Hematopoietic multipotent progenitor cell treated with erythropoietin and hydrocortisone succinate and interleukin-3 and kit ligand, for 6 days (in vitro differentiated cells): ENCODE measurements around the gene ERCC6L2.

Experiments
- DNase-seq: peaks from one replicate; pipeline ENCODE4 v3.0.0-alpha.2; 2015

Gene ERCC6L2

GRCh38 chr9:95985440-95986055 lies 110.1 kb downstream of the ERCC6L2 start:
- no peak for DNase-seq

GRCh38 chr9:95989297-95989696 lies 113.8 kb downstream of the ERCC6L2 start:
- DNase-seq: no peak

DNA sequence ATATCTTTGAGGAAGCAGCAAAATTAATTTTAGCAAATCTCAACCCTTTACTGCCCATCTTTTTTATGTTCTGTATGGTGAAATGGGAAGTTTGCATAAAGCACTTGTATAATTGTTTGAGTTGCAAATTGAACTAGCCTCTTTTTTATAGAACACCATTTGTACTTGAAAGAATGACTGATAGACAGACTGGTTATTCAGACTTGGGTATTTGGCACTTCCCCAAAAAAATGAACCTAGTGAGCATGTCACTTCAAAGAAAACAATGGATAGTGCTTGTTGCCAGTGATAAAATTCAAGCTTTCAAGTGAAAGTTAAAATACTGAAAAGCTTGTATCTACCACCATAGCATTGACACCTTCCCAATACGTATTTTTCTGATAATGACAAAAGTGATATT lies 115.8 kb downstream of the ERCC6L2 start:
- no peak for DNase-seq

- no peak for DNase-seq
Measured at GRCh38 chr9:95992536-95992935, 117.0 kb downstream of the ERCC6L2 start.

DNA sequence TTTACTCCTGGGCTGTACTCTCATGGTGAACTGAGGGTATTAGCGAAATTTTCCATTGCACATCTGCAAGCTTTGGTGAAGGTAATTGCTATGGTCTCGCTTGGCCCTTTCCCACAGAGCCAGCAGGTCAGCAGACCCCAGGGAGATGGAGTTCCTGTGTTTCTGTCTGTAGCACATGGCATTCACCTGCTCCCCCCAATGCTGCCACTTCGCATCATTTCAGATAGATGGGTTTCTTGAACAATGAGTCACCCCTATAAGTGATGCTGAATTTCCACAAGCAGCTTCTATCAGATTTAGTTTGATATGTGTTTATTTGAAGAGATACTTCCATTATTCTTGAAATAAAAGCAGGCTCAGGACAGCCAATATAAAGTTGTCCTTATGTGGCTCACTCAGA lies 117.8 kb downstream of the ERCC6L2 start:
- no peak for DNase-seq

DNA sequence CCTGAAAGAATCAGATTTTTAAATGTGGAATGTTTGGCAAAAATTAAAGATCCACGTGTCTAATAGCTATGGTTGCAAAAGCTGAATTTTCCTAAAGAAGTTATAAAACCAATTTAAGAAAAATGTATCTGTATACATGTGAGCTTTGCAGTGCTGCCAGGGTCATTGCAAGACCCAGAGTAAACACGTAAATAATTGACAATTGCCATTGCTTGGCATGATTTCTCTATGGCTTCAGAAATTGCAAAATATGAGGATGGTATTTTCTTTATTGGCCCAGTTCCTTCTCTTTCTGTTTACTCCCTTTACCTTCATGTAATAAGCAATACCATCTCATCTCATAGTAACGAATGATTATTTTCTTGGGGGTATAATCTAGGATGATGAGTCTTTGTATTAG lies 123.9 kb downstream of the ERCC6L2 start:
- no peak for DNase-seq

- no peak for DNase-seq
Measured at GRCh38 chr9:96004379-96004778, 128.9 kb downstream of the ERCC6L2 start.

GRCh38 chr9:96006296-96006879 lies 130.9 kb downstream of the ERCC6L2 start:
- peak; percentile 44 for DNase-seq

DNA sequence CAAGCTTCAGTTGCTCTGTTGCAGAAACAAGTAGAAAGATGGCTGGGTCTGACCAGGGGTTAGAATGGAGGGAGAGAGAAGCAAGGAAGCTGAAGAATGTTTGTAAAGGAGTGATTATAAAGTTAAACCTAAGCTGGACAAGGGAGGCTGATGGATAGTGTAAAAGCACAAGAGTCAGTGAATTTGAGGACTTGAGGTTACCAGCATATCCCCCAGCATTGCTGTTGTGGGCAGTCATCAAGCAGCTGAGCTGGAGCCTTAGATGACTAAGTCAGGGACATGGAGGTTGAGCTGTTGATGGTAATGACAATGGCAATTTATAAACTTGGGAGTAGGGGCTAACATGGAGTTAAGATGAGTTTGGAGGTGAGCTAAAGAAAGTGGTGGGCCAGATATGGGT lies 131.5 kb downstream of the ERCC6L2 start:
- DNase-seq: no peak

- DNase-seq: peak; percentile 53
Measured at GRCh38 chr9:96008502-96009222, 133.2 kb downstream of the ERCC6L2 start.

DNA sequence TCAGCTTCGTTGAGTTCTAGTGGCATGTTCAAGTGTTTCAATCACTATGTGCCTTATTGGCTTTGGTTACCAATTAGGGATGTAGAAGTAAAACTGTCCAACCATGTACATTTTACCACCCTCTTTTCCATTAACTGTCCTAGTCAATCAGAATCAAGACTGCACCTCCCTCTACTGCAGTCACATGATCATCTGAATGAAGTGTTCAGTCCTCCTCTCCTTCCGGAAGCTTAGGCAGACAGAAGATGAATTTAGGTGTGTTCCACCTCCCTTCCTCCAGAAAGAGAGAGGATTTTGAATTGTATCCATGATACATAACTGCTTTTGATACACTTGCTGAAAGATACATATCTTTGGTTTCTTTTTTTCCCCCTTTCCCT lies 133.7 kb downstream of the ERCC6L2 start:
- no peak for DNase-seq

DNA sequence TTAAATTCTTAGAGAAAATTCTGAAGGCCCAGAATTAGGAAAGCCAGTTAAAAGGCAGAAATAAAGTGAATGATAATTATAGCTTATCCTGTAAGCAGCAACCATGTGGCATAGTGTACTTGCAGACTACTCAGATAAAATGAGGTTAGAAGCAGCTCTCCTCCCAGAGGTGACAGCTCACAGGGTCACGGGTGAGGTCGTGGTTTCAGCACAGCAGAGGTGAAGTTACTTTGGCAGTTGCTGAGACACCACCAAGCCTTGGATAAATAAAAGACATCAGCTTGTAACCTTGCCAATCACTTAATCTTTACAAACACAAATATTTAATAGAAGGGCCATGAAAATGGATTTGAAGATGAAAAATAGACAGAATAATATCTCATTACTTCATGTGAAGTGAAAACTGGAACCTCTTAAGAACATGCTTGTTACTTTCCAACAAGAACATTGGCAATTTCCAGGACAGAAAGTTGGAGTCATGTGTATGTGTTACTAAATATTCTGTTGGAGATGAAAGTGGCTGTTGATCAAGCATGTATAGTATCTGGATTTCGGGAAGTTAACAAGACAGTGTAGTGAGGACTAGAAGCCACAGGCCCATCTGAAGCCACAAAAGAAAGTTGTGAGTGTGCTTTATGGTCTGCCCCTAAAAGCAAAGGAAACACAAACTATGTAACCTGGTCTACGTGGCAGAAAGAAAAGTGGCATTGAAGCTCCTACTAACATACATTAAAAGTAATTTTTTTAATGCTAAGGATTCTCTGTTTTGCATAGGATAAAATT lies 134.4 kb downstream of the ERCC6L2 start:
- DNase-seq: peak; percentile 84

GRCh38 chr9:96014078-96014477 lies 138.6 kb downstream of the ERCC6L2 start:
- no peak for DNase-seq

DNA sequence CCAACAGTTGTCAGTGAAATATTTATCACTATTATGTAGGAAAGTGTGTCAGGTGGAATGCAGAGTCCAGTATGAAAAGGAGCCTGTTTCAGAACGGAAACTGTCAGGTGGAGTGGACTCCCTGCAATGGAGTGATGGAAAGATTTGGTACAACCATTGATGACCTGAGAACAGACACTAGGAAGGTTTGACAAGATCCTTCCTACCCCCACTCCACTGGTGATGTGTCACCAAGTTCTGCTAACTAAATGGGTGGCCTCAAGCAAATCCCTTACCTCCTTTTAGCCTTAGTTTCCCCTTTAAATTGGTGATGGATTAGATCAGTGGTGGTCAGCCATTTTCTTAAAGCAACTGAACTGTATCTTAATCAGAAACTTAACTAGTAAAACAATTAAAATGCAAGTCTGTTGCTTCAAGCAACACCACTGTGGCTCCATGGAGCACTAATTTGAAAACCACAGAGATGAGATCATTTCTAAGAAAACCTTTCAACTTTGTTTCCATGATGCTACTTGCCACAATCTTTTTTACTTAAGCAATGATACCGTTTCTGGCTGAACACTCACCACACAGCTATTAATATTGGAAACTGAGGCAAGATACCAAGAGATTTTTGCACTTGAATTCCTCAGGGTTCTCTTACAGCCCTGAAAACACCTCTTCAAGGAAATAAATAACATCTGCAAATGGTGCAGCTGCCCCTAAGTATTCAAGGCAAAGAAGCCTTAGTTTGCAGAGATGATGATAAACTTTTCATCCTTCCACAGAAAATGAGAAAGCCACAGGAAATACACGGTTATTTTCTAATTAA lies 140.6 kb downstream of the ERCC6L2 start:
- peak; percentile 76 for DNase-seq
